Stimulated activated CD4-positive, alpha-beta T cell treated with anti-CD3 and anti-CD28 coated beads, Interleukin-2, amount 100 ng/mL, for 48 hours (primary cell): ENCODE measurements around the gene TP73.

Experiments used
- DNase-seq, 2 donors: peaks; one replicate each; pipeline ENCODE4 v3.0.0-alpha.2; 2020

The TP73 gene

GRCh38 chr1:3674100-3675094 is 22.1 kb downstream of the TP73 start:
- no peak for DNase-seq

- DNase-seq: no peak
Observed at GRCh38 chr1:3675436-3675835, 23.1 kb downstream of the TP73 start.

GRCh38 chr1:3676581-3677470 is 24.5 kb downstream of the TP73 start:
- DNase-seq: no peak

GRCh38 chr1:3677484-3677883 is 25.2 kb downstream of the TP73 start:
- DNase-seq: no peak

- DNase-seq: no peak
Observed at GRCh38 chr1:3678361-3679097, 26.2 kb downstream of the TP73 start.

- no peak for DNase-seq
Observed at GRCh38 chr1:3679098-3679555, 26.8 kb downstream of the TP73 start.

GRCh38 chr1:3679799-3680453 is 27.6 kb downstream of the TP73 start:
- no peak for DNase-seq

- no peak for DNase-seq
Observed at GRCh38 chr1:3680488-3681230, 28.3 kb downstream of the TP73 start.

- no peak for DNase-seq
Observed at GRCh38 chr1:3681231-3681897, 29.0 kb downstream of the TP73 start.

GRCh38 chr1:3681898-3682806 is 29.8 kb downstream of the TP73 start:
- no peak for DNase-seq

- DNase-seq: no peak
Observed at GRCh38 chr1:3683197-3683596, 30.9 kb downstream of the TP73 start.

GRCh38 chr1:3683992-3684391 is 31.7 kb downstream of the TP73 start:
- DNase-seq: no peak

- no peak for DNase-seq
Observed at GRCh38 chr1:3685222-3685621, 32.9 kb downstream of the TP73 start.

- no peak for DNase-seq
Observed at GRCh38 chr1:3685906-3686305, 33.6 kb downstream of the TP73 start.

GRCh38 chr1:3687504-3687903 is 35.2 kb downstream of the TP73 start:
- no peak for DNase-seq

GRCh38 chr1:3688356-3689137 is 36.2 kb downstream of the TP73 start:
- no peak for DNase-seq

- DNase-seq: no peak
Observed at GRCh38 chr1:3689138-3689750, 36.9 kb downstream of the TP73 start.

GRCh38 chr1:3690282-3691065 is 38.2 kb downstream of the TP73 start:
- no peak for DNase-seq
